Fibroblast of villous mesenchyme (primary cell): ENCODE results near the gene PGAM2. TPM values are rescaled to one million over a fixed set of nuclear protein-coding genes. Genes with fewer than 3 reads are reported as not detected.

ENCODE experiments used
- DNase-seq: peaks from one replicate; pipeline ENCODE4 v3.0.0-alpha.2; 2010; ENCODE audit warnings: low read depth
- H3K4me3 ChIP-seq: 2 replicates; pipeline ENCODE4 v1.5.1; 2011; ENCODE audit warnings: low read depth, mild to moderate bottlenecking, low read length
- total RNA-seq: library from RNA; depleted of rRNA; stranded (reverse); fragments of >200 nt; gene quantifications from 2 replicates; pipeline ENCODE4 v1.2.3, GENCODE V29; 2012
- TF ChIP-seq, protein P1 (sequence below): IDR thresholded peaks from 2 replicates; pipeline ENCODE4 v1.5.1; 2012; ENCODE audit warnings: low read depth, mild to moderate bottlenecking, low read length; ENCODE audit not compliant: insufficient read depth

Gene PGAM2
- total RNA-seq, 1 donor, result under 0.01 TPM

DNA sequence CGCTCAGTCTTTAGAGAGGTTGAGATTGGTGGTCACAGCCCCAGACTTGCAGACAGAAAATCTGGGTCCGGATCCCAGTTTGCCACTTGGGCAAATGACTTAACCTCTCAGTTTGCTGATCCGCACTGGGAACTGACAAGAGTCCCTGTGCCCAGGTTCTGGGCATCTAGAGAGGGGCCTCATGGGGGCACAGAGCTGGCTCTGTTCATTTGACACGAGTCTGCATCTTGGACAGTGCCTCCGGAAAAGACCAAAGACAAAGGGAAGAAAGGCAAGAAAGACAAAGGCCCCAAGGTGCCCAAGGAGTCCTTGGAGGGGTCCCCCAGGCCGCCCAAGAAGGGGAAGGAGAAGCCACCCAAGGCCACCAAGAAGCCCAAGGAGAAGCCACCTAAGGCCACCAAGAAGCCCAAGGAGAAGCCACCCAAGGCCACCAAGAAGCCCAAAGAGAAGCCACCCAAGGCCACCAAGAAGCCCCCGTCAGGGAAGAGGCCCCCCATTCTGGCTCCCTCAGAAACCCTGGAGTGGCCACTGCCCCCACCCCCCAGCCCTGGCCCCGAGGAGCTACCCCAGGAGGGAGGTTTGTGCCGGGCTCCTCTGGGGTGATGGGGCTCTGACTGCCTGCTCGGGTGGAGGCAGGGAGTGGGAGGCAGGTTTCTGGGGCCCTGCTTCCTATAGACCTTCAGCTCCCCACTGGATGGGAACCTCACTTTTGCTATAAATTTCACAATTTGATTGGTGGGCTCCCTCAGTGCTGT is 41.1 kb upstream of the PGAM2 start:
- peak overlapping the region; percentile 87 for H3K4me3 ChIP-seq
- TF ChIP-seq, protein P1, sequence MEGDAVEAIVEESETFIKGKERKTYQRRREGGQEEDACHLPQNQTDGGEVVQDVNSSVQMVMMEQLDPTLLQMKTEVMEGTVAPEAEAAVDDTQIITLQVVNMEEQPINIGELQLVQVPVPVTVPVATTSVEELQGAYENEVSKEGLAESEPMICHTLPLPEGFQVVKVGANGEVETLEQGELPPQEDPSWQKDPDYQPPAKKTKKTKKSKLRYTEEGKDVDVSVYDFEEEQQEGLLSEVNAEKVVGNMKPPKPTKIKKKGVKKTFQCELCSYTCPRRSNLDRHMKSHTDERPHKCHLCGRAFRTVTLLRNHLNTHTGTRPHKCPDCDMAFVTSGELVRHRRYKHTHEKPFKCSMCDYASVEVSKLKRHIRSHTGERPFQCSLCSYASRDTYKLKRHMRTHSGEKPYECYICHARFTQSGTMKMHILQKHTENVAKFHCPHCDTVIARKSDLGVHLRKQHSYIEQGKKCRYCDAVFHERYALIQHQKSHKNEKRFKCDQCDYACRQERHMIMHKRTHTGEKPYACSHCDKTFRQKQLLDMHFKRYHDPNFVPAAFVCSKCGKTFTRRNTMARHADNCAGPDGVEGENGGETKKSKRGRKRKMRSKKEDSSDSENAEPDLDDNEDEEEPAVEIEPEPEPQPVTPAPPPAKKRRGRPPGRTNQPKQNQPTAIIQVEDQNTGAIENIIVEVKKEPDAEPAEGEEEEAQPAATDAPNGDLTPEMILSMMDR, result no peak
- no peak for DNase-seq

GRCh38 chr7:44105832-44106231 is 40.5 kb upstream of the PGAM2 start:
- TF ChIP-seq, protein P1, result no peak
- peak overlapping the region; percentile 87 for H3K4me3 ChIP-seq

GRCh38 chr7:44104860-44105771 is 39.7 kb upstream of the PGAM2 start:
- peak; percentile 86 for DNase-seq
- TF ChIP-seq, protein P1, result peak; percentile 19
- peak overlapping the region; percentile 87 for H3K4me3 ChIP-seq

More at GRCh38 chr7:44105832-44106231, 40.5 kb upstream of the PGAM2 start:
- no peak for DNase-seq

GRCh38 chr7:44103923-44104859 is 38.8 kb upstream of the PGAM2 start, which contains the start of gene AEBP1:
TSS of gene AEBP1 (plus strand) at chr7:44104345. CDS start at chr7:44104666, 321 bp downstream.
- DNase-seq, result peak; percentile 53
- TF ChIP-seq, protein P1, result no peak
- peak within 1 kb of the TSS; percentile 87 for H3K4me3 ChIP-seq

DNA sequence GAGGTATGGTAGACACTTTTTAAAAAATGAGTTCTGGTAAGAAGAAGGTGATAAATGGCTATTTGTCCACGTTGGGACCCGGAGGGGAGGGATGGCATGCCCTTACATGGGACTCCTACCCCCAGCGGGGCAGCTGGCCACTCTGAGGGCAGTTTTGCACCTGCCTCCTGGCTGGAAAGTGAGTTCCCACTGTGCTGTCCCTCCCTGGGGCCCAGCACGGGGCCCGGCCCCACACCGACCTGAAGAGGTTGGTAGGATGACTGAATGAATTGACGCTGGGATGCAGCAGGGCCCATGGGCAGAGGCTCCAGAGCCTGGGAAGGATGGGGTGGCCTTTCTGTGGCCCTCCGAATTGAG is 38.2 kb upstream of the PGAM2 start:
- TF ChIP-seq, protein P1, result no peak
- H3K4me3 ChIP-seq, result no peak overlapping the region
- DNase-seq, result no peak

GRCh38 chr7:44102846-44103565 is 37.6 kb upstream of the PGAM2 start:
- no peak overlapping the region for H3K4me3 ChIP-seq
- no peak for DNase-seq
- TF ChIP-seq, protein P1, result no peak
